HUES48 (cell line): ENCODE data around the gene CCDC88C.

Source experiments
- H3K27ac ChIP-seq: one replicate; pipeline ENCODE4 v1.7.0; 2013; ENCODE audit warnings: low read depth, low read length, inconsistent platforms
- H3K27me3 ChIP-seq: 2 replicates; pipeline ENCODE4 v1.6.1; 2013; ENCODE audit warnings: mild to moderate bottlenecking, low read length; ENCODE audit not compliant: control insufficient read depth, insufficient read depth
- H3K36me3 ChIP-seq: 2 replicates; pipeline ENCODE4 v1.6.1; 2013; ENCODE audit warnings: low read length; ENCODE audit not compliant: control insufficient read depth, insufficient read depth
- H3K4me1 ChIP-seq: 2 replicates; pipeline ENCODE4 v1.6.1; 2013; ENCODE audit warnings: mild to moderate bottlenecking, low read length; ENCODE audit not compliant: control insufficient read depth, insufficient read depth
- H3K4me3 ChIP-seq: 2 replicates; pipeline ENCODE4 v1.5.1; 2013; ENCODE audit warnings: mild to moderate bottlenecking, low read depth, low read length
- H3K9ac ChIP-seq: 2 replicates; pipeline ENCODE4 v1.6.1; 2013; ENCODE audit warnings: mild to moderate bottlenecking, low read depth, low read length, moderate library complexity
- H3K9me3 ChIP-seq: 2 replicates; pipeline ENCODE4 v1.6.1; 2013; ENCODE audit warnings: low read length; ENCODE audit not compliant: control insufficient read depth, insufficient read depth

Gene CCDC88C

GRCh38 chr14:91387169-91387835 lies 30.3 kb downstream of the CCDC88C start:
- H3K27ac ChIP-seq: no peak overlapping the region
- H3K36me3 ChIP-seq: no peaks in the 10 kb centered on the region
- no peaks in the 10 kb centered on the region for H3K9me3 ChIP-seq
- H3K4me1 ChIP-seq: peaks cover 36% of the 10 kb centered on the region
- H3K9ac ChIP-seq: no peak overlapping the region
- no peaks in the 10 kb centered on the region for H3K27me3 ChIP-seq
- no peak overlapping the region for H3K4me3 ChIP-seq

- Histone ChIP-seq H3K27me3 (no peaks in the 10 kb centered on the region), H3K4me3 (no peak overlapping the region), H3K36me3 (no peaks in the 10 kb centered on the region), H3K27ac (no peak overlapping the region), H3K9ac (no peak overlapping the region), H3K4me1 (peaks cover 34% of the 10 kb centered on the region), H3K9me3 (no peaks in the 10 kb centered on the region)
Measured at GRCh38 chr14:91385697-91386096, 31.9 kb downstream of the CCDC88C start.

- H3K4me3 ChIP-seq: no peak overlapping the region
- no peak overlapping the region for H3K27ac ChIP-seq
- H3K27me3 ChIP-seq: no peaks in the 10 kb centered on the region
- no peaks in the 10 kb centered on the region for H3K36me3 ChIP-seq
- H3K9ac ChIP-seq: no peak overlapping the region
- H3K9me3 ChIP-seq: no peaks in the 10 kb centered on the region
- peaks cover 34% of the 10 kb centered on the region for H3K4me1 ChIP-seq
Measured at GRCh38 chr14:91385224-91385623, 32.4 kb downstream of the CCDC88C start.

- peak overlapping the region; percentile 31 for H3K27ac ChIP-seq
- H3K36me3 ChIP-seq: no peaks in the 10 kb centered on the region
- no peak overlapping the region for H3K4me3 ChIP-seq
- no peaks in the 10 kb centered on the region for H3K9me3 ChIP-seq
- no peaks in the 10 kb centered on the region for H3K27me3 ChIP-seq
- H3K9ac ChIP-seq: no peak overlapping the region
- peaks cover 28% of the 10 kb centered on the region for H3K4me1 ChIP-seq
Measured at GRCh38 chr14:91383439-91383838, 34.2 kb downstream of the CCDC88C start.

- Histone ChIP-seq H3K9ac (no peak overlapping the region), H3K4me3 (no peak overlapping the region), H3K27ac (no peak overlapping the region), H3K4me1 (peaks cover 28% of the 10 kb centered on the region), H3K9me3 (no peaks in the 10 kb centered on the region), H3K27me3 (no peaks in the 10 kb centered on the region), H3K36me3 (no peaks in the 10 kb centered on the region)
Measured at GRCh38 chr14:91381801-91382670, 35.6 kb downstream of the CCDC88C start.

- no peaks in the 10 kb centered on the region for H3K27me3 ChIP-seq
- H3K4me3 ChIP-seq: no peak overlapping the region
- no peak overlapping the region for H3K9ac ChIP-seq
- H3K36me3 ChIP-seq: no peaks in the 10 kb centered on the region
- no peak overlapping the region for H3K27ac ChIP-seq
- H3K4me1 ChIP-seq: peaks cover 34% of the 10 kb centered on the region
- H3K9me3 ChIP-seq: no peaks in the 10 kb centered on the region
Measured at GRCh38 chr14:91380610-91381371, 36.8 kb downstream of the CCDC88C start.

- no peaks in the 10 kb centered on the region for H3K36me3 ChIP-seq
- H3K4me1 ChIP-seq: peaks cover 41% of the 10 kb centered on the region
- no peak overlapping the region for H3K4me3 ChIP-seq
- H3K27me3 ChIP-seq: no peaks in the 10 kb centered on the region
- no peaks in the 10 kb centered on the region for H3K9me3 ChIP-seq
- no peak overlapping the region for H3K9ac ChIP-seq
- no peak overlapping the region for H3K27ac ChIP-seq
Measured at GRCh38 chr14:91380123-91380522, 37.5 kb downstream of the CCDC88C start.

- Histone ChIP-seq H3K9ac (no peak overlapping the region), H3K4me1 (peaks cover 46% of the 10 kb centered on the region), H3K36me3 (no peaks in the 10 kb centered on the region), H3K4me3 (no peak overlapping the region), H3K9me3 (no peaks in the 10 kb centered on the region), H3K27me3 (no peaks in the 10 kb centered on the region), H3K27ac (no peak overlapping the region)
Measured at GRCh38 chr14:91379579-91379932, 38.1 kb downstream of the CCDC88C start.

- peaks cover 51% of the 10 kb centered on the region for H3K4me1 ChIP-seq
Measured at GRCh38 chr14:91378930-91379578, 38.6 kb downstream of the CCDC88C start.

GRCh38 chr14:91377700-91378652 lies 39.6 kb downstream of the CCDC88C start:
- Histone ChIP-seq H3K27ac (no peak overlapping the region), H3K36me3 (no peaks in the 10 kb centered on the region), H3K27me3 (no peaks in the 10 kb centered on the region), H3K9ac (no peak overlapping the region), H3K4me3 (no peak overlapping the region), H3K4me1 (peaks cover 42% of the 10 kb centered on the region), H3K9me3 (no peaks in the 10 kb centered on the region)

More at GRCh38 chr14:91378930-91379578, 38.6 kb downstream of the CCDC88C start:
- H3K27me3 ChIP-seq: no peaks in the 10 kb centered on the region
- no peak overlapping the region for H3K9ac ChIP-seq
- H3K9me3 ChIP-seq: no peaks in the 10 kb centered on the region
- H3K36me3 ChIP-seq: no peaks in the 10 kb centered on the region
- no peak overlapping the region for H3K4me3 ChIP-seq
- H3K27ac ChIP-seq: no peak overlapping the region
